ENCODE results near the gene AKR1C8. TPM values are rescaled to one million over a fixed set of nuclear protein-coding genes. Genes with fewer than 3 reads are reported as not detected.

AKR1C8 gene
- total RNA-seq, 1 donor from 2014 or later = 0.83 TPM

- no peak for TF ChIP-seq CTCF (IDR thresholded peaks at IDR 0.05)
- DNase-seq (no peak), ATAC-seq (no peak)
- no peak overlapping the region for H3K27ac ChIP-seq
- H3K9me3 ChIP-seq = peaks cover 8% of the 10 kb centered on the region
- H3K4me1 ChIP-seq = no peaks in the 10 kb centered on the region
- no peaks in the 10 kb centered on the region for H3K36me3 ChIP-seq
- intact Hi-C loops (cut with DNase I) = no loop called here
- no peaks in the 10 kb centered on the region for H3K27me3 ChIP-seq (ENCODE audit: low read depth)
- H3K4me3 ChIP-seq = no peak overlapping the region
These were observed 25.8 kb downstream of the AKR1C8 start for GRCh38 chr10:5159126-5159525.

- intact Hi-C loops (cut with DNase I) = no loop called here
- Histone ChIP-seq H3K27me3 (ENCODE audit: low read depth) (no peaks in the 10 kb centered on the region), H3K9me3 (no peaks in the 10 kb centered on the region), H3K4me3 (no peak overlapping the region), H3K4me1 (no peaks in the 10 kb centered on the region), H3K27ac (no peak overlapping the region), H3K36me3 (no peaks in the 10 kb centered on the region)
- TF ChIP-seq CTCF (IDR thresholded peaks at IDR 0.05) = no peak
- no peak for DNase-seq
- no peak for ATAC-seq
These were observed 27.4 kb downstream of the AKR1C8 start for GRCh38 chr10:5157501-5157900.

- no peak for DNase-seq
- H3K4me1 ChIP-seq = no peaks in the 10 kb centered on the region
- no peaks in the 10 kb centered on the region for H3K36me3 ChIP-seq
- H3K9me3 ChIP-seq = peaks cover under 1% of the 10 kb centered on the region
- no peak overlapping the region for H3K4me3 ChIP-seq
- no peak for TF ChIP-seq CTCF (IDR thresholded peaks at IDR 0.05)
- no peak for ATAC-seq
- H3K27me3 ChIP-seq (ENCODE audit: low read depth) = no peaks in the 10 kb centered on the region
- intact Hi-C loops (cut with DNase I) = no loop called here
- H3K27ac ChIP-seq = no peak overlapping the region
These were observed 29.0 kb downstream of the AKR1C8 start for GRCh38 chr10:5155951-5156350.

- intact Hi-C loops (cut with DNase I) = no loop called here
- no peak overlapping the region for H3K27ac ChIP-seq
- TF ChIP-seq CTCF (IDR thresholded peaks at IDR 0.05) = no peak
- DNase-seq (no peak), ATAC-seq (no peak)
- no peak overlapping the region for H3K4me3 ChIP-seq
- no peaks in the 10 kb centered on the region for H3K4me1 ChIP-seq
- H3K36me3 ChIP-seq = no peaks in the 10 kb centered on the region
- H3K9me3 ChIP-seq = peaks cover 4% of the 10 kb centered on the region
- H3K27me3 ChIP-seq (ENCODE audit: low read depth) = no peaks in the 10 kb centered on the region
These were observed 33.9 kb downstream of the AKR1C8 start for GRCh38 chr10:5151076-5151475.

- intact Hi-C loops (cut with DNase I) = no loop called here
- no peak for TF ChIP-seq CTCF (IDR thresholded peaks at IDR 0.05)
These were observed 36.3 kb downstream of the AKR1C8 start for GRCh38 chr10:5148678-5149032.

More at GRCh38 chr10:5148678-5149032, 36.3 kb downstream of the AKR1C8 start:
- Histone ChIP-seq H3K27ac (no peak overlapping the region), H3K4me3 (no peak overlapping the region), H3K27me3 (ENCODE audit: low read depth) (no peaks in the 10 kb centered on the region), H3K4me1 (no peaks in the 10 kb centered on the region), H3K9me3 (peaks cover 4% of the 10 kb centered on the region), H3K36me3 (no peaks in the 10 kb centered on the region)
- ATAC-seq (no peak), DNase-seq (no peak)
